A549 (cell line): ENCODE measurements around the gene FOXI3. TPM values are rescaled to one million over a fixed set of nuclear protein-coding genes. Genes with fewer than 3 reads are reported as not detected.

Experiments
- ATAC-seq, 2 experiments: fragments of 200-7000 bp in 1 of 2; fragments of >200 bp in 1 of 2; cut with Nextera tagmentation in 1 of 2; cut with Tn5 transposase in 1 of 2; 3 replicates each; pipeline versions ENCODE4 v1.8.0 to v1.9.1; 2018 to 2020; ENCODE audit warnings: mild to moderate bottlenecking in 1 of 2, moderate library complexity in 1 of 2
- CTCF ChIA-PET: fragments of 300-600 bp; sonication (Branson Sonifier 250); formaldehyde crosslinking; extraction: SDS; loops from one replicate; lab custom pipeline; 2021; ENCODE audit warnings: antibody characterized with exemption, inconsistent platforms; lab: Yijun Ruan, JAX
- POLR2A ChIA-PET: fragments of 350-600 bp; formaldehyde crosslinking; extraction: SDS; loops from one replicate; lab custom pipeline; 2021; ENCODE audit warnings: antibody characterized with exemption, inconsistent platforms; lab: Yijun Ruan, JAX
- DNase-seq, 2 experiments: peaks; one replicate each; pipeline versions ENCODE4 v3.0.0 to v3.0.0-alpha.2; 2011 to 2016; ENCODE audit warnings: low read depth in 1 of 2, low spot score in 1 of 2
- FAIRE-seq: peaks from 2 replicates; lab custom pipeline; 2011; peaks lifted over from hg19 to GRCh38; lab: Jason Lieb, UNC
- H3K27ac ChIP-seq, 2 experiments: fragments of >200 bp; sonication (Bioruptor Twin); formaldehyde crosslinking; 3 replicates each; pipeline ENCODE4 v1.5.1; 2016 to 2017
- H3K4me1 ChIP-seq: fragments of >200 bp; sonication (Bioruptor Twin); formaldehyde crosslinking; 3 replicates; pipeline ENCODE4 v1.6.1; 2016
- H3K4me2 ChIP-seq: fragments of >200 bp; sonication (Bioruptor Twin); formaldehyde crosslinking; 3 replicates; pipeline ENCODE4 v1.6.1; 2016
- H3K4me3 ChIP-seq: fragments of >200 bp; sonication (Bioruptor Twin); formaldehyde crosslinking; 3 replicates; pipeline ENCODE4 v1.5.1; 2016
- H3K9me3 ChIP-seq: fragments of >200 bp; sonication (Bioruptor Twin); formaldehyde crosslinking; 3 replicates; pipeline ENCODE4 v1.6.1; 2016
- BHLHE40 ChIP-seq: IDR thresholded peaks from 2 replicates; pipeline ENCODE4 v1.6.1; 2012; ENCODE audit warnings: low read depth, low read length, inconsistent platforms
- CBX2 ChIP-seq: fragments of 200-600 bp; sonication (generic); IDR thresholded peaks from 2 replicates; pipeline ENCODE4 v1.6.1; 2016; ENCODE audit warnings: low read depth, mild to moderate bottlenecking, borderline replicate concordance
- CBX8 ChIP-seq: fragments of 200-600 bp; sonication (generic); IDR thresholded peaks from 2 replicates; pipeline ENCODE4 v1.6.1; 2016
- CHD2 ChIP-seq: fragments of 150-350 bp; IDR thresholded peaks from 2 replicates; pipeline ENCODE4 v1.6.1; 2014; ENCODE audit warnings: low read length; ENCODE audit not compliant: partially characterized antibody
- CTCF ChIP-seq: fragments of >200 bp; sonication (Bioruptor Twin); formaldehyde crosslinking; IDR thresholded peaks from 3 replicates; pipeline ENCODE4 v1.5.1; 2016
- E2F6 ChIP-seq: IDR thresholded peaks from 2 replicates; pipeline ENCODE4 v1.6.1; 2012; ENCODE audit warnings: low read depth, borderline replicate concordance
- EHF ChIP-seq: fragments of 250-450 bp; sonication (Bioruptor Pico); IDR thresholded peaks from 2 replicates; pipeline ENCODE4 v1.5.0; 2020; ENCODE audit warnings: mild to moderate bottlenecking
- EHMT2 ChIP-seq: fragments of 200-600 bp; sonication (generic); IDR thresholded peaks from 2 replicates; pipeline ENCODE4 v1.6.1; 2016; ENCODE audit warnings: antibody characterized with exemption, low read depth, mild to moderate bottlenecking, moderate library complexity
- HDAC2 ChIP-seq: fragments of 200-600 bp; sonication (generic); IDR thresholded peaks from 2 replicates; pipeline ENCODE4 v1.6.1; 2016
- JUNB ChIP-seq: fragments of >200 bp; sonication (Bioruptor Twin); formaldehyde crosslinking; IDR thresholded peaks from 2 replicates; pipeline ENCODE4 v1.6.1; 2016
- NPAS2 ChIP-seq: fragments of 250-450 bp; sonication (Bioruptor Pico); IDR thresholded peaks from 2 replicates; pipeline ENCODE4 v1.8.0; 2022; ENCODE audit warnings: mild to moderate bottlenecking, moderate library complexity, borderline replicate concordance
- RARB ChIP-seq: fragments of 250-450 bp; sonication (Bioruptor Pico); IDR thresholded peaks from 2 replicates; pipeline ENCODE4 v1.8.0; 2021; ENCODE audit warnings: mild to moderate bottlenecking, moderate library complexity
- RCOR1 ChIP-seq: fragments of 150-350 bp; IDR thresholded peaks from 2 replicates; pipeline ENCODE4 v1.6.1; 2014; ENCODE audit warnings: antibody characterized with exemption, low read length, low read depth
- RNF2 ChIP-seq: fragments of 200-600 bp; sonication (generic); IDR thresholded peaks from 2 replicates; pipeline ENCODE4 v1.6.1; 2016; ENCODE audit warnings: low read depth, mild to moderate bottlenecking, antibody characterized with exemption, moderate library complexity, borderline replicate concordance
- SMC3 ChIP-seq: fragments of >200 bp; sonication (Bioruptor Twin); formaldehyde crosslinking; IDR thresholded peaks from 3 replicates; pipeline ENCODE4 v1.6.1; 2018; ENCODE audit warnings: inconsistent platforms
- SREBF2 ChIP-seq: fragments of 450-650 bp; IDR thresholded peaks from 2 replicates; pipeline ENCODE4 v1.6.1; 2014; ENCODE audit warnings: mild to moderate bottlenecking, moderate library complexity
- TP53 ChIP-seq: fragments of 250-450 bp; sonication (Bioruptor Pico); IDR thresholded peaks from 2 replicates; pipeline ENCODE4 v1.5.0; 2021; ENCODE audit warnings: mild to moderate bottlenecking, moderate library complexity
- ZC3H11A ChIP-seq: fragments of 450-650 bp; IDR thresholded peaks from 2 replicates; pipeline ENCODE4 v1.6.1; 2014; ENCODE audit warnings: antibody characterized with exemption, mild to moderate bottlenecking
- ZFP36 ChIP-seq: fragments of 450-650 bp; IDR thresholded peaks from 2 replicates; pipeline ENCODE4 v1.6.1; 2014; ENCODE audit warnings: borderline replicate concordance; ENCODE audit not compliant: partially characterized antibody
- ZNF302 ChIP-seq: fragments of 250-450 bp; sonication (Bioruptor Pico); IDR thresholded peaks from 2 replicates; pipeline ENCODE4 v1.9.0; 2021; ENCODE audit warnings: inconsistent platforms, mild to moderate bottlenecking, moderate library complexity
- WGBS: methylation state at CpG from one replicate; pipeline ENCODE4 v1.1.6; 2017; ENCODE audit errors: missing lambda C conversion rate; 5-methylcytosine and 5-hydroxymethylcytosine counted together
- polyA plus RNA-seq, 4 experiments: library from polyadenylated mRNA; depleted of rRNA in 3 of 4; stranded (reverse); fragments of >200 nt; fragmentation: RNase III in 1 of 4; extraction: RNeasy Plus Mini Kit Qiagen cat#74134 plus additional on column Dnase treatment in 1 of 4; gene quantifications; 2 replicates in 3 of 4; 3 replicates in 1 of 4; pipeline ENCODE4 v1.2.3, GENCODE V29; 2011 to 2017
- TF ChIP-seq, protein P1 (sequence below): fragments of 450-650 bp; IDR thresholded peaks from 2 replicates; pipeline ENCODE4 v1.6.1; 2014; ENCODE audit warnings: antibody characterized with exemption

The FOXI3 gene
- polyA plus RNA-seq, 2 of the 4 experiments (the other 2 are of a cell fraction) = not detected

DNA sequence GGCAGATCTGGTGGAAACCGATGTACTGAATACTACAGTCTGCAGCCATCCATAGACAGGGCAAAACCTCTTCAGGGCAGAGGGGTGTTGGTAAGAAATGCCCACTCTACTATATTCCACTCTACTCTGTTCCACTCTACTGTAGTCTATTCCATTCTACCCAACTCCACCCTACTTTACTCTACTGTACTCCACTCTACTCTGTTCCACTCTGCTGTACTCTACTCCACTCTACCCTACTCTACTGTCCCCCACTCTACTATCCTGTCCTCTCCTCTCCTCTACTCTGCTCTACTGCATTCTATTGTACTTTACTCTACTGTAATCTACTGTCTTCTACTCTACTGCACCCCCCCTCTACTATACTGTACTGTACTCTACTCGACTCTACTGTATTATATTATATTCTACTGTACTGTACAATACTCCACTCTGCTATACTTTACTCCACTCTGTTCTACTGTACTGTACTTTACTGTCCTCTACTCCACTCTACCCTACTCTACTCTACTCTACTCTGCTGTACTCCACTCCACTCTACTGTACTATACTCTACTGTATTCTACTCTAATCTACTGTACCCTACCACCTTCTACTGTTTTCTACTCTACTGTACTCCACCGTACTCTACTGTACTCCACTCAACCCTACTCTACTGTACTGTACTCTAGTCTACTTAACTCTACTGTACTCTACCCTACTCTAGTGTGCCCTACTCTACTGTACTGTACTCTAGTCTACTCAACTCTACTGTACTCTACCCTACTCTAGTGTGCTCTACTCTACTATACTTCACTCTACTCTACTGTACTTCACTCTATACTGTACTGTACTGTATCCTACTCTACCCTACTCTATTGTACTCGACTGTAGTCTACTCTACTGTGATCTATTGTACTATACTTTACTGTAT is 17.0 kb upstream of the FOXI3 start (continued):
- no peak for TF ChIP-seq RCOR1
- no peak for TF ChIP-seq E2F6
- TF ChIP-seq SREBF2 = no peak
- TF ChIP-seq SMC3 = no peak
- no peak for TF ChIP-seq EHF (CRISPR knock-in tag)

GRCh38 chr2:88464153-88464552 is 11.7 kb upstream of the FOXI3 start:
- no peak for TF ChIP-seq CTCF
- no peak for TF ChIP-seq ZNF302
- TF ChIP-seq JUNB = no peak
- TF ChIP-seq, protein P1, sequence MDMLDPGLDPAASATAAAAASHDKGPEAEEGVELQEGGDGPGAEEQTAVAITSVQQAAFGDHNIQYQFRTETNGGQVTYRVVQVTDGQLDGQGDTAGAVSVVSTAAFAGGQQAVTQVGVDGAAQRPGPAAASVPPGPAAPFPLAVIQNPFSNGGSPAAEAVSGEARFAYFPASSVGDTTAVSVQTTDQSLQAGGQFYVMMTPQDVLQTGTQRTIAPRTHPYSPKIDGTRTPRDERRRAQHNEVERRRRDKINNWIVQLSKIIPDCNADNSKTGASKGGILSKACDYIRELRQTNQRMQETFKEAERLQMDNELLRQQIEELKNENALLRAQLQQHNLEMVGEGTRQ = no peak
- no peak for TF ChIP-seq EHMT2
- CTCF ChIA-PET = no interaction called here

DNA sequence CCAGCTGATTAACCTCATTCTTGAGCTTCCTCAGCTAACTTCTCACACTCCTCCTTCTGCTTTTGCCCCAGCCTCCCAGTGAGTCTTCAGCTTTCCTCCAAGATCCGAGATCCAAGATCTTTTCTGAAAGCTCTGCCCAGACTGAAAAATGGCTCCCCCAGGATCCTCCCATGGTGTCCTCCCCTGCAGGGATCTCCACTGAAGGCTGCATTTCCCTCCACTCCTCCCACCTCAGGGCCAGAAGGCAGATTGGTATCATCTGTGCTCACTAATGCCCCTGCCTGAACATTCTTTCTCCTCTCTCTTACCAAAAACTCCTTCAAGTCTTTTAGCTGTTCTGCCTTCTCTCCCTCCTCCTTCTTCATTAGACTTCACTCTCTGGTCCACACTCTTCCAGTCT is 6.1 kb upstream of the FOXI3 start:
- Histone ChIP-seq H3K4me1 (no peaks in the 10 kb centered on the region), H3K27ac (no peak overlapping the region), H3K9me3 (no peaks in the 10 kb centered on the region), H3K4me3 (no peak overlapping the region), H3K4me2 (no peak overlapping the region)
- CTCF ChIA-PET = interaction anchor here (1.0 kb wide), 1 partner anchor 16 kb away, joined by 3 read pairs; no protein-coding TSS in a partner anchor
- POLR2A ChIA-PET = no interaction called here
- peak in 1 of 2 experiments; percentile 47; a peak in 2 of 6 replicates for ATAC-seq
- no peak for FAIRE-seq
- TF ChIP-seq ZC3H11A (no peak), HDAC2 (no peak), SREBF2 (no peak), BHLHE40 (no peak), RARB (CRISPR knock-in tag) (no peak)
- TF ChIP-seq, protein P1 = no peak
- DNase-seq = no peak
- 50% methylated on average over 1 of the region's 1 CpG for WGBS

More at GRCh38 chr2:88464153-88464552, 11.7 kb upstream of the FOXI3 start:
- no peak overlapping the region for H3K4me2 ChIP-seq
- H3K9me3 ChIP-seq = no peaks in the 10 kb centered on the region
- no peak overlapping the region for H3K27ac ChIP-seq
- FAIRE-seq = no peak
- DNase-seq = no peak
- H3K4me3 ChIP-seq = no peak overlapping the region
- WGBS = 61% methylated on average over 5 of the region's 5 CpGs
- POLR2A ChIA-PET = no interaction called here
- ATAC-seq = no peak
- no peaks in the 10 kb centered on the region for H3K4me1 ChIP-seq

GRCh38 chr2:88452980-88453582 is 588 bp upstream of the FOXI3 start:
- Histone ChIP-seq H3K4me2 (peak overlapping the region; percentile 99), H3K9me3 (no peaks in the 10 kb centered on the region), H3K4me3 (peak overlapping the region; percentile 58), H3K4me1 (peaks cover 11% of the 10 kb centered on the region; the same call in 2 of the 3 replicates)
- no peak for ATAC-seq
- CTCF ChIA-PET = no interaction called here
- DNase-seq = no peak
- POLR2A ChIA-PET = no interaction called here
- TF ChIP-seq ZNF302 = no peak
- no peak for TF ChIP-seq TP53 (CRISPR knock-in tag)
- peak; percentile 100 for TF ChIP-seq RNF2
- peak; percentile 100 for TF ChIP-seq CBX8
- TF ChIP-seq ZFP36 = peak; percentile 95
- peak; percentile 89 for TF ChIP-seq CBX2
- no peak for TF ChIP-seq CHD2
- no peak for TF ChIP-seq NPAS2 (CRISPR knock-in tag)
- TF ChIP-seq, all 56 proteins: peak for 4
- FAIRE-seq = no peak
- 20% methylated on average over 29 of the region's 29 CpGs for WGBS
- H3K27ac ChIP-seq = no peak overlapping the region
